Fibroblast of villous mesenchyme (primary cell): ENCODE data around the gene ASPG. TPM values are rescaled to one million over a fixed set of nuclear protein-coding genes. Genes with fewer than 3 reads are reported as not detected.

Experiments
- DNase-seq: peaks from one replicate; pipeline ENCODE4 v3.0.0-alpha.2; 2010; ENCODE audit warnings: low read depth
- H3K4me3 ChIP-seq: 2 replicates; pipeline ENCODE4 v1.5.1; 2011; ENCODE audit warnings: low read depth, mild to moderate bottlenecking, low read length
- total RNA-seq: library from RNA; depleted of rRNA; stranded (reverse); fragments of >200 nt; gene quantifications from 2 replicates; pipeline ENCODE4 v1.2.3, GENCODE V29; 2012
- TF ChIP-seq, protein P1 (sequence below): IDR thresholded peaks from 2 replicates; pipeline ENCODE4 v1.5.1; 2012; ENCODE audit warnings: low read depth, mild to moderate bottlenecking, low read length; ENCODE audit not compliant: insufficient read depth

The ASPG gene
- not detected in 2 replicates for total RNA-seq

DNA sequence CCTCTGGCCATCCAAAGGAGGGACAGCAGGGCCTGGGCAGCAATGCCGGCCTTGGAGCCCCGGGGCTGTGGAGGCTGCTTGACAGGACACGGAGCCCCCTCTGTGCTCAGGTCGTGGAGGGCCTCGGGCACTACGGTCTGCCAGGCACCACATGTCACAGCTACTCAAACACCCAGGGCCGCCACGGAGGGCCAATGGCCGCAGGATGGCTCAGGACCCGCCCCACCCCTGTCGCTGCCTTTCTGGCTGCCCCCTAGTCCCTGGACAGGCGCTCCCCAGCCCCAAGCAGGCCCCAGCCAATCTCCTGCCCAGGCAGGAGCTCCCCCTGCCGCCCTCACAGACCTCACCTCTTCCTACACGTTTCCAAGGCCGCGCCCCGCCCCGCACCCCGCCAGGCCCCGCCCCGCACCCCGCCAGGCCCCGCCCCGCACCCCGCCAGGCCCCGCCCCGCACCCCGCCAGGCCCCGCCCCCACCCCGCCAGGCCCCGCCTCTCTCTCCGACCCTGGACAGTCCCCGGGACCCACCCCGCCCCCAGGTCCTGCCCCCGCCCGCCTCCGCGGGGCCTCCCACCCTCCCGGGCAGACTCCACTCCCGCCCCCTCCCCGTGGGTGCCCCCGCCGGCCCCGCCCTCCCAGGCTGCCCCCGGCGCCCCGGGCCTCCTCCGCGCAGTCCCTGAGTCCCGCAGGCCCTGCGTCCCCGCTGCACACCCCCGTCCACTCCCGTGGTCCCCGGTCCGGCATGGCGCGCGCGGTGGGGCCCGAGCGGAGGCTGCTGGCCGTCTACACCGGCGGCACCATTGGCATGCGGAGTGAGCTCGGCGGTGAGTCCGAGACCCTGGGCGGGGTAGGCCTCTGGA, at the start of gene ASPG:
ASPG (plus strand) TSS at position 669 of the 857 bp plus-strand sequence; CDS start at position 740, 71 bp downstream.
- no peak for DNase-seq
- TF ChIP-seq, protein P1, sequence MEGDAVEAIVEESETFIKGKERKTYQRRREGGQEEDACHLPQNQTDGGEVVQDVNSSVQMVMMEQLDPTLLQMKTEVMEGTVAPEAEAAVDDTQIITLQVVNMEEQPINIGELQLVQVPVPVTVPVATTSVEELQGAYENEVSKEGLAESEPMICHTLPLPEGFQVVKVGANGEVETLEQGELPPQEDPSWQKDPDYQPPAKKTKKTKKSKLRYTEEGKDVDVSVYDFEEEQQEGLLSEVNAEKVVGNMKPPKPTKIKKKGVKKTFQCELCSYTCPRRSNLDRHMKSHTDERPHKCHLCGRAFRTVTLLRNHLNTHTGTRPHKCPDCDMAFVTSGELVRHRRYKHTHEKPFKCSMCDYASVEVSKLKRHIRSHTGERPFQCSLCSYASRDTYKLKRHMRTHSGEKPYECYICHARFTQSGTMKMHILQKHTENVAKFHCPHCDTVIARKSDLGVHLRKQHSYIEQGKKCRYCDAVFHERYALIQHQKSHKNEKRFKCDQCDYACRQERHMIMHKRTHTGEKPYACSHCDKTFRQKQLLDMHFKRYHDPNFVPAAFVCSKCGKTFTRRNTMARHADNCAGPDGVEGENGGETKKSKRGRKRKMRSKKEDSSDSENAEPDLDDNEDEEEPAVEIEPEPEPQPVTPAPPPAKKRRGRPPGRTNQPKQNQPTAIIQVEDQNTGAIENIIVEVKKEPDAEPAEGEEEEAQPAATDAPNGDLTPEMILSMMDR = no peak
- H3K4me3 ChIP-seq = no peak within 1 kb of the TSS

DNA sequence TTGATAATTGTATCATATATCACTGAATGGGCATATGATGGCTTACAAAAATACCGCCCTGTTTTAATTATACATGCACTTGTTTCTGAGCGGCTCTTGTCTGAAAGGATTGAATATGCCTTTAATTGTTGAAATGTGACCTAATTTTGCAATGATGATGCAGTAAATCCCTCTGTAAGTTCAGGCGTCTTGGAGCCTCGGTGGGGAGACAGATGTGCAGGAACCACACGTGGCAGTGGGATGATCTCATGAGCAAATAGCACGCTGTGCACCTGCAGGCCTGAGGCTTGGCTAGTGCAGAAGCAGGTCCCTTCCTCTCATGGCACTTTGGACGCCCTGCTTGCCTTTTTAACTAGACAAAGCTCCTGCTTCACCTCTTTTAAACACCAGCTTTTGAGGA, 49.3 kb upstream of the ASPG start:
- no peak overlapping the region for H3K4me3 ChIP-seq
- no peak for DNase-seq
- TF ChIP-seq, protein P1 = no peak

DNA sequence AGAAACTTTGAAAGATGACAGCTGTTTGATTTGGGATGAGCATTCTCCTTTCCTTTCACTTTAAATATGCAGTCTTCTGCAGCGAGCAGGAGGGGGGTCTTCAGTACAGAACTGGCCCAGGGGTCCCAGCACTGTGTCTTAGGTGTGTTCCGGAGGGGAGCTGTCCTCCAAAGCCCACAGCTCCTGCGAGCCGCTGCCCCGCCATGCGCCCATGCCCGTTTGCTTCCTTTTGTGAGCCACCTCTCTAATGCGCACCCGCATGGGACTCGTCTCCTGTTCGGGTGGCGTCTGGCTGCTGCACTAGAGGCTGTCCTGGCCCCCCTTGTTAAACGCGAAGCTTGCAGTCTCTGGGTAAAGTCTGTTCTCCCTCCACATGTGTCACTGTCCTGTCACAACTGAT, 48.4 kb upstream of the ASPG start:
- TF ChIP-seq, protein P1 = no peak
- DNase-seq = no peak
- no peak overlapping the region for H3K4me3 ChIP-seq

DNA sequence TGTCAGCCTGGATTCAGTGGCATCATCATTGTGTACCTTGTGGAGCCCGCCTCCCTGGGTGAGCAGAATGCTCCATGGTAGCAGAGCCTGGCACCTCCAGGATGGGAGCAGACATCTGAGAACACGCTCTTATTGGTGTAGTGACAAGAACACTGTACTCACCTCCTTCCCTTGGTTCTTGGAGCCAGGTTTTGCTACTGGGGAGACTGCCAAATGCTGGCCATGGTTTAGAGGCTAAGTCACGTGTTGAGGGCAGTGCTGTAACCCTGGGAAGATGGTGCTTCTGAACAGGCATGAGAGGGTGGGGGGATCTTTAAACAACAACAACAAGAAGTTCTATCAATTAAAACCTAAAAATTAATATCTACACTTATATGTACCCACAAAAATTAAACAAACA, 47.6 kb upstream of the ASPG start:
- H3K4me3 ChIP-seq = no peak overlapping the region
- TF ChIP-seq, protein P1 = no peak
- no peak for DNase-seq

DNA sequence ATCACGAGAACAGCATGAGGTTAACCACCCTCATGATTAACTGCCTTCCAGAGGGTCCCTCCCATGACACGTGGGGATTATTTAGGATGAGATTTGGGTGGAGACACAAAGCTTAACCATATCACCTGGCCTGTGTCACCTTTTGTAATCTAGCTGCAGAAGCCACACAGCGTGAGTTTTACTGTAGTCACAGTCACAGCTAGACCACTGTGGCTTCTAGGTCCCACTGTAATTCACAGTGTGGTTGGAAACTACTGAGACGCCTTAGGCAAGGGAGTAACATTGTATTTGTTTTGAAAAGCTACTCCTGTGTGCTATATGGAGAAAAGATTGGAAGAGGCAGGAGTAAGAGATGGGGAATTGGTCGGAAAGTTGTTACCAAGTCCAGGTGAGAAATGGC, 46.3 kb upstream of the ASPG start:
- TF ChIP-seq, protein P1 = no peak
- no peak overlapping the region for H3K4me3 ChIP-seq
- DNase-seq = no peak

DNA sequence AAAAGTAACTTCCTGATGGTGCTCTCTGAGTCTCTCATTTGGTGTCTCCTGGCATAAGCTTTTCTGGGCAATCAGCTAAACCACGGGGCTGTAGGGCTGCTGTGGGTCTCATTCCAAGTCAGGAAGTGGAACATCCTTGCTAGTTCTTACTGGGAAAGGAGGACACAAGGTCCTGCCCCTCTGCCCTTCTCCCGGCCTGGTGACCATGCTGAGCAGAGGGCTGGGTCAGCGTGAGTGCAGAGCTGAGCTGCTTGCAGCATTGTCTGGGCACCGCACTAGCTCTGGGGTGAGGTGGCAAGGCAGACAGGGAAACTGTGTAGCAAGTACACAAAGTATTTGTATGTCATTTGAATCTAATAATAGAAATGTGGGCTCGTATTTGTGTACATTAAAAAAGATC, 45.0 kb upstream of the ASPG start:
- TF ChIP-seq, protein P1 = no peak
- H3K4me3 ChIP-seq = no peak overlapping the region
- DNase-seq = no peak
